HepG2 (cell line): ENCODE measurements around the gene SSTR5. TPM values are rescaled to one million over a fixed set of nuclear protein-coding genes. Genes with fewer than 3 reads are reported as not detected.

Source experiments
- ATAC-seq: fragments of 200-7000 bp; cut with Tn5 transposase; 3 replicates; pipeline ENCODE4 v1.9.1; 2020; ENCODE audit warnings: mild to moderate bottlenecking, moderate library complexity
- BruUV-seq: library from RNA; stranded (reverse); fragments of 400-500 nt; replicated peaks from 2 replicates; lab custom pipeline; 2021; lab: Mats Ljungman, UMichigan
- CTCF ChIA-PET: fragments of 300-600 bp; formaldehyde crosslinking; extraction: SDS; loops from one replicate; lab custom pipeline; 2021; ENCODE audit warnings: low total read pairs, inconsistent platforms, low intra/inter-chr PET ratio; lab: Yijun Ruan, JAX
- POLR2A ChIA-PET: fragments of 350-600 bp; sonication (Branson Sonifier 250); formaldehyde crosslinking; loops from one replicate; lab custom pipeline; 2020; ENCODE audit warnings: antibody characterized with exemption, inconsistent platforms; lab: Yijun Ruan, JAX
- DNase-seq: peaks from one replicate; pipeline ENCODE4 v3.0.0-alpha.2; 2015; ENCODE audit warnings: low spot score
- FAIRE-seq: peaks from 3 replicates; lab custom pipeline; 2011; peaks lifted over from hg19 to GRCh38; lab: Jason Lieb, UNC
- H2AFZ ChIP-seq: one replicate; pipeline ENCODE4 v1.6.1; 2011; ENCODE audit warnings: low read length, inconsistent platforms
- H3K27ac ChIP-seq: fragments of 300-600 bp; 3 replicates; pipeline ENCODE4 v1.8.0; 2011; ENCODE audit warnings: mixed run types, mild to moderate bottlenecking, mixed read lengths, low read length, inconsistent platforms; ENCODE audit not compliant: insufficient read depth; ENCODE audit errors: extremely low read length
- H3K27me3 ChIP-seq, 2 experiments: fragments of 200-600 bp in 1 of 2; 2 replicates in 1 of 2; 3 replicates in 1 of 2; pipeline versions ENCODE4 v1.6.0 to v1.8.0; 2011; ENCODE audit warnings: low read length in 2 of 2, mild to moderate bottlenecking in 2 of 2, moderate library complexity in 2 of 2, inconsistent platforms in 1 of 2; ENCODE audit not compliant: insufficient read depth in 2 of 2, control insufficient read depth in 1 of 2
- H3K36me3 ChIP-seq, 2 experiments: fragments of 200-600 bp in 1 of 2; replicated peaks in 1 of 2; 2 replicates in 1 of 2; 3 replicates in 1 of 2; pipeline versions ENCODE4 v1.5.1 to v1.8.0; 2011; ENCODE audit warnings: low read length in 2 of 2, inconsistent platforms in 1 of 2; ENCODE audit not compliant: insufficient read depth in 2 of 2, control insufficient read depth in 1 of 2
- H3K4me1 ChIP-seq: 2 replicates; pipeline ENCODE4 v1.5.1; 2012; ENCODE audit warnings: low read length, inconsistent platforms; ENCODE audit not compliant: insufficient read depth
- H3K4me2 ChIP-seq: 2 replicates; pipeline ENCODE4 v1.6.0; 2011; ENCODE audit warnings: low read depth, low read length, inconsistent platforms
- H3K4me3 ChIP-seq, 3 experiments: fragments of 200-600 bp in 1 of 3; sonication (generic), shearing (Covaris generic) in 1 of 3; replicated peaks in 1 of 3; 2 replicates each; pipeline ENCODE4 v1.5.1; 2011 to 2016; ENCODE audit warnings: low read length in 3 of 3, inconsistent platforms in 2 of 3, low read depth in 2 of 3, mild to moderate bottlenecking in 2 of 3, control low read depth in 1 of 3, mixed read lengths in 1 of 3; ENCODE audit not compliant: insufficient read depth in 1 of 3
- H3K79me2 ChIP-seq: one replicate; pipeline ENCODE4 v1.6.1; 2011; ENCODE audit warnings: low read length, inconsistent platforms; ENCODE audit not compliant: insufficient read depth
- H3K9ac ChIP-seq: 2 replicates; pipeline ENCODE4 v1.6.0; 2011; ENCODE audit warnings: mild to moderate bottlenecking, low read depth, low read length, inconsistent platforms; ENCODE audit not compliant: insufficient read depth
- H3K9me3 ChIP-seq: 2 replicates; pipeline ENCODE4 v1.5.1; 2012; ENCODE audit warnings: mild to moderate bottlenecking, low read length
- H4K20me1 ChIP-seq: 2 replicates; pipeline ENCODE4 v1.6.0; 2011; ENCODE audit warnings: inconsistent platforms, mild to moderate bottlenecking, low read length, moderate library complexity; ENCODE audit not compliant: insufficient read depth
- AHDC1 ChIP-seq: sonication (generic); formaldehyde crosslinking; IDR thresholded peaks from 2 replicates; pipeline ENCODE4 v1.5.1; 2020; ENCODE audit warnings: mild to moderate bottlenecking, missing genetic modification reagents, borderline replicate concordance
- CHCHD3 ChIP-seq: sonication (generic); formaldehyde crosslinking; IDR thresholded peaks from 2 replicates; pipeline ENCODE4 v1.8.0; 2022; ENCODE audit warnings: mild to moderate bottlenecking, missing genetic modification reagents, moderate library complexity
- ETV6 ChIP-seq: sonication (generic); formaldehyde crosslinking; conservative IDR thresholded peaks from 2 replicates; pipeline ENCODE4 v1.4.0; 2020; ENCODE audit warnings: missing genetic modification reagents
- KDM1A ChIP-seq: IDR thresholded peaks from 2 replicates; pipeline ENCODE4 v1.6.1; 2016; ENCODE audit warnings: missing compliant biosample characterization
- PBX3 ChIP-seq: sonication (generic); formaldehyde crosslinking; IDR thresholded peaks from 2 replicates; pipeline ENCODE4 v1.8.1; 2023; ENCODE audit warnings: missing genetic modification reagents, inconsistent platforms, borderline replicate concordance
- POLR2AphosphoS2 ChIP-seq: IDR thresholded peaks from 2 replicates; pipeline ENCODE4 v1.6.1; 2011; ENCODE audit warnings: low read depth, low read length, improper control_type of control experiment
- SETDB1 ChIP-seq: sonication (generic); formaldehyde crosslinking; IDR thresholded peaks from 2 replicates; pipeline ENCODE4 v1.5.1; 2020; ENCODE audit warnings: missing genetic modification reagents, mild to moderate bottlenecking, borderline replicate concordance
- SIX1 ChIP-seq: sonication (generic); formaldehyde crosslinking; IDR thresholded peaks from 2 replicates; pipeline ENCODE4 v1.4.0; 2020; ENCODE audit warnings: missing genetic modification reagents, borderline replicate concordance
- TOPORS ChIP-seq: sonication (generic); formaldehyde crosslinking; IDR thresholded peaks from 2 replicates; pipeline ENCODE4 v1.8.0; 2023; ENCODE audit warnings: mild to moderate bottlenecking, missing genetic modification reagents
- ZC3H4 ChIP-seq: sonication (generic); formaldehyde crosslinking; IDR thresholded peaks from 2 replicates; pipeline ENCODE4 v1.4.0; 2020; ENCODE audit warnings: missing genetic modification reagents, borderline replicate concordance
- ZNF12 ChIP-seq: sonication (generic); formaldehyde crosslinking; IDR thresholded peaks from 2 replicates; pipeline ENCODE4 v1.5.0; 2020; ENCODE audit warnings: missing genetic modification reagents
- ZNF383 ChIP-seq: sonication (generic); formaldehyde crosslinking; IDR thresholded peaks from 2 replicates; pipeline ENCODE4 v1.4.0; 2020; ENCODE audit warnings: missing genetic modification reagents, mild to moderate bottlenecking, borderline replicate concordance
- WGBS: methylation state at CpG from one replicate; pipeline ENCODE4 v1.1.6; 2017; ENCODE audit warnings: low lambda C conversion rate; 5-methylcytosine and 5-hydroxymethylcytosine counted together
- in situ Hi-C: cut with HindIII; loops from 2 replicates; pipeline ENCODE4 v1.10.0; 2017; ENCODE audit warnings: low pct_unique_long_range_greater_than_20kb; ENCODE audit not compliant: extremely low pct_ligation_motif_present
- intact Hi-C: fragments of 100-400 bp; cut with micrococcal nuclease; formaldehyde crosslinking; loops from one replicate; pipeline ENCODE4 v1.10.0; 2022; ENCODE audit not compliant: unreplicated experiment
- polyA plus RNA-seq, 8 experiments: library from polyadenylated mRNA; depleted of rRNA in 3 of 8; stranded (reverse) in 7 of 8; unstranded in 1 of 8; fragments of >200 nt; fragmentation: Illumina TruSeq in 4 of 8; extraction: Trizol in 4 of 8; gene quantifications; 2 replicates each; pipeline versions ENCODE4 v1.2.1 to v1.2.3, GENCODE V29; 2011 to 2016; ENCODE audit warnings: low read depth in 4 of 8, missing spikeins in 1 of 8, mixed read lengths in 1 of 8; ENCODE audit not compliant: insufficient read depth in 1 of 8
- total RNA-seq, 5 experiments: library from RNA; depleted of rRNA; stranded (reverse); fragments of >200 nt; fragmentation: Illumina TruSeq; extraction: Trizol; gene quantifications; 2 replicates each; pipeline ENCODE4 v1.2.3, GENCODE V29; 2016; ENCODE audit warnings: low read depth in 1 of 5

SSTR5 gene
- total and polyA plus RNA-seq, 2 of the 13 experiments (the other 11 are each of a cell fraction or from before 2014, with no cell fraction given) = 0.20 to 0.49 TPM

GRCh38 chr16:1063728-1064127 is 8.8 kb upstream of the SSTR5 start:
- WGBS = 22% methylated on average over 7 of the region's 21 CpGs
- DNase-seq (no peak), ATAC-seq (no peak), FAIRE-seq (no peak)
- Histone ChIP-seq H3K9ac (no peak overlapping the region), H4K20me1 (no peaks in the 10 kb centered on the region; the same call in 1 of the 2 replicates), H3K4me1 (no peaks in the 10 kb centered on the region), H3K4me2 (no peak overlapping the region), H3K36me3 (no peaks in the 10 kb centered on the region), H3K4me3 (no peak overlapping the region), H3K27ac (no peak overlapping the region), H3K79me2 (no peaks in the 10 kb centered on the region), H2AFZ (no peak overlapping the region), H3K27me3 (peaks cover 28 to 86% of the 10 kb centered on the region in 2 experiments), H3K9me3 (no peaks in the 10 kb centered on the region)
- POLR2A ChIA-PET = no interaction called here
- intact Hi-C loops (no loop called here), in situ Hi-C loops (no loop called here)
- BruUV-seq = no TSS peak
- CTCF ChIA-PET = no interaction called here
- TF ChIP-seq ZNF383 (CRISPR knock-in tag) (no peak), SETDB1 (CRISPR knock-in tag) (no peak), TOPORS (CRISPR knock-in tag) (no peak)
- TF ChIP-seq, all 625 proteins: peak for 0

- Histone ChIP-seq H3K27me3 (peaks cover 29 to 97% of the 10 kb centered on the region in 2 experiments; a peak in 4 of 5 replicates), H3K4me2 (no peak overlapping the region), H3K9ac (no peak overlapping the region), H3K79me2 (no peaks in the 10 kb centered on the region), H4K20me1 (peaks cover 5% of the 10 kb centered on the region; the same call in 1 of the 2 replicates), H3K4me3 (no peak overlapping the region), H3K4me1 (no peaks in the 10 kb centered on the region), H3K9me3 (no peaks in the 10 kb centered on the region), H2AFZ (no peak overlapping the region), H3K27ac (no peak overlapping the region), H3K36me3 (no peaks in the 10 kb centered on the region)
- DNase-seq (no peak), ATAC-seq (no peak), FAIRE-seq (no peak)
- WGBS = 53% methylated on average over 18 of the region's 55 CpGs
- intact Hi-C loops = no loop called here
- BruUV-seq = no TSS peak
- ChIA-PET CTCF (no interaction called here), POLR2A (no interaction called here)
- in situ Hi-C loops = no loop called here
- TF ChIP-seq SIX1 (CRISPR knock-in tag) = no peak
- TF ChIP-seq POLR2AphosphoS2 = no peak
- TF ChIP-seq KDM1A (CRISPR knock-in tag) = no peak
- TF ChIP-seq CHCHD3 (CRISPR knock-in tag) = no peak
- TF ChIP-seq ETV6 (CRISPR knock-in tag) = no peak
- TF ChIP-seq ZC3H4 (CRISPR knock-in tag) = no peak
- TF ChIP-seq AHDC1 (CRISPR knock-in tag) = no peak
- TF ChIP-seq ZNF12 = no peak
- TF ChIP-seq PBX3 (CRISPR knock-in tag) = no peak
These were observed 6.9 kb upstream of the SSTR5 start for GRCh38 chr16:1065469-1066128.
